HepG2 (cell line): ENCODE measurements around the gene GDE1. TPM values are rescaled to one million over a fixed set of nuclear protein-coding genes. Genes with fewer than 3 reads are reported as not detected.

ENCODE experiments used
- AGO1 ChIP-seq: fragments of 200-400 bp; formaldehyde crosslinking; IDR thresholded peaks from 2 replicates; pipeline ENCODE4 v1.6.1; 2017; ENCODE audit warnings: mild to moderate bottlenecking, low read depth, low read length, moderate library complexity; ENCODE audit not compliant: poor library complexity, severe bottlenecking
- CCDC6 ChIP-seq: sonication (generic); formaldehyde crosslinking; IDR thresholded peaks from 2 replicates; pipeline ENCODE4 v1.8.1; 2022; ENCODE audit warnings: mild to moderate bottlenecking, missing genetic modification reagents, moderate library complexity
- CSRNP2 ChIP-seq: sonication (generic); formaldehyde crosslinking; conservative IDR thresholded peaks from 2 replicates; pipeline ENCODE4 v1.8.0; 2022; ENCODE audit warnings: low read depth, missing genetic modification reagents
- GTF3A ChIP-seq: sonication (generic); formaldehyde crosslinking; conservative IDR thresholded peaks from 2 replicates; pipeline ENCODE4 v1.4.0; 2020; ENCODE audit warnings: mild to moderate bottlenecking, missing genetic modification reagents
- MXD1 ChIP-seq: sonication (generic); formaldehyde crosslinking; IDR thresholded peaks from 2 replicates; pipeline ENCODE4 v1.4.0; 2020; ENCODE audit warnings: mild to moderate bottlenecking, missing genetic modification reagents
- MXD4 ChIP-seq: IDR thresholded peaks from 2 replicates; pipeline ENCODE4 v1.6.1; 2016; ENCODE audit warnings: mild to moderate bottlenecking, missing biosample characterization, missing genetic modification reagents
- NCOR1 ChIP-seq: fragments of 200-600 bp; sonication (generic); IDR thresholded peaks from 2 replicates; pipeline ENCODE4 v1.7.0; 2017; ENCODE audit warnings: antibody characterized with exemption, low read length, borderline replicate concordance
- NFIB ChIP-seq: sonication (generic); formaldehyde crosslinking; IDR thresholded peaks from 2 replicates; pipeline ENCODE4 v1.9.0; 2021; ENCODE audit warnings: missing genetic modification reagents, mild to moderate bottlenecking, borderline replicate concordance
- NKX3-1 ChIP-seq: sonication (generic); formaldehyde crosslinking; IDR thresholded peaks from 2 replicates; pipeline ENCODE4 v1.5.0; 2020; ENCODE audit warnings: missing genetic modification reagents
- POLR2A ChIP-seq, 2 experiments: IDR thresholded peaks; 2 replicates each; pipeline ENCODE4 v1.6.1; 2011; ENCODE audit warnings: low read depth in 2 of 2, low read length in 2 of 2, mild to moderate bottlenecking in 1 of 2, moderate library complexity in 1 of 2; ENCODE audit not compliant: insufficient read depth in 1 of 2
- REST ChIP-seq, 2 experiments: IDR thresholded peaks; 2 replicates each; pipeline ENCODE4 v1.6.1; 2011 to 2012; ENCODE audit warnings: low read length in 2 of 2, borderline replicate concordance in 1 of 2, low read depth in 1 of 2, mild to moderate bottlenecking in 1 of 2, moderate library complexity in 1 of 2
- SATB2 ChIP-seq: sonication (generic); formaldehyde crosslinking; IDR thresholded peaks from 2 replicates; pipeline ENCODE4 v1.5.0; 2020; ENCODE audit warnings: missing genetic modification reagents
- ZBED4 ChIP-seq: sonication (generic); formaldehyde crosslinking; IDR thresholded peaks from 2 replicates; pipeline ENCODE4 v1.4.0; 2020; ENCODE audit warnings: missing genetic modification reagents, borderline replicate concordance
- ZKSCAN5 ChIP-seq: sonication (generic); formaldehyde crosslinking; IDR thresholded peaks from 2 replicates; pipeline ENCODE4 v1.5.1; 2020; ENCODE audit warnings: mild to moderate bottlenecking, missing genetic modification reagents
- ZNF205 ChIP-seq: IDR thresholded peaks from 2 replicates; pipeline ENCODE4 v1.6.1; 2018; ENCODE audit warnings: missing biosample characterization, missing genetic modification reagents
- ZNF326 ChIP-seq: sonication (generic); formaldehyde crosslinking; IDR thresholded peaks from 2 replicates; pipeline ENCODE4 v1.4.0; 2020; ENCODE audit warnings: missing genetic modification reagents, borderline replicate concordance
- ZNF343 ChIP-seq: sonication (generic); formaldehyde crosslinking; IDR thresholded peaks from 2 replicates; pipeline ENCODE4 v1.4.0; 2020; ENCODE audit warnings: mild to moderate bottlenecking, missing genetic modification reagents
- ZNF629 ChIP-seq: sonication (generic); formaldehyde crosslinking; conservative IDR thresholded peaks from 2 replicates; pipeline ENCODE4 v1.5.0; 2020; ENCODE audit warnings: missing genetic modification reagents
- ZNF878 ChIP-seq: sonication (generic); formaldehyde crosslinking; IDR thresholded peaks from 2 replicates; pipeline ENCODE4 v1.8.1; 2023; ENCODE audit warnings: mild to moderate bottlenecking, missing genetic modification reagents, moderate library complexity
- ZSCAN20 ChIP-seq: sonication (generic); formaldehyde crosslinking; IDR thresholded peaks from 2 replicates; pipeline ENCODE4 v1.4.0; 2020; ENCODE audit warnings: missing genetic modification reagents, mild to moderate bottlenecking, borderline replicate concordance
- ZSCAN22 ChIP-seq: sonication (generic); formaldehyde crosslinking; IDR thresholded peaks from 2 replicates; pipeline ENCODE4 v1.4.0; 2020; ENCODE audit warnings: mild to moderate bottlenecking, missing genetic modification reagents
- polyA plus RNA-seq, 8 experiments: library from polyadenylated mRNA; depleted of rRNA in 3 of 8; stranded (reverse) in 7 of 8; unstranded in 1 of 8; fragments of >200 nt; fragmentation: Illumina TruSeq in 4 of 8; extraction: Trizol in 4 of 8; gene quantifications; 2 replicates each; pipeline versions ENCODE4 v1.2.1 to v1.2.3, GENCODE V29; 2011 to 2016; ENCODE audit warnings: low read depth in 4 of 8, missing spikeins in 1 of 8, mixed read lengths in 1 of 8; ENCODE audit not compliant: insufficient read depth in 1 of 8
- total RNA-seq, 5 experiments: library from RNA; depleted of rRNA; stranded (reverse); fragments of >200 nt; fragmentation: Illumina TruSeq; extraction: Trizol; gene quantifications; 2 replicates each; pipeline ENCODE4 v1.2.3, GENCODE V29; 2016; ENCODE audit warnings: low read depth in 1 of 5

GDE1 gene
- total and polyA plus RNA-seq, 2 of the 13 experiments (the other 11 are each of a cell fraction or from before 2014, with no cell fraction given): 35.9 to 59.0 TPM

GRCh38 chr16:19542138-19542821 lies 20.4 kb upstream of the GDE1 start (continued):
- TF ChIP-seq NKX3-1 (CRISPR knock-in tag) (0 out of 2 replicates have a peak, but pooled peaks have one; percentile 2), ZBED4 (peak; percentile 69; the same call in 1 of the 2 replicates), REST (IDR thresholded peaks at IDR 0.05; ENCODE audit: borderline replicate concordance in 1 of 2, low read depth in 1 of 2, low read length in 2 of 2) (no peak), NFIB (no peak), ZNF629 (no peak), CCDC6 (CRISPR knock-in tag) (no peak), NCOR1 (peak; percentile 86; the same call in 1 of the 2 replicates), SATB2 (CRISPR knock-in tag) (peak; percentile 70), ZNF205 (peak; percentile 75; the same call in 1 of the 2 replicates), ZSCAN22 (CRISPR knock-in tag) (0 out of 2 replicates have a peak, but pooled peaks have one; percentile 33), GTF3A (CRISPR knock-in tag) (no peak), ZNF878 (CRISPR knock-in tag) (peak; percentile 72; the same call in 1 of the 2 replicates), POLR2A (IDR thresholded peaks at IDR 0.05; ENCODE audit: insufficient read depth in 1 of 2, low read depth in 2 of 2, low read length in 2 of 2) (no peak), MXD4 (CRISPR knock-in tag) (0 out of 2 replicates have a peak, but pooled peaks have one; percentile 48), ZSCAN20 (CRISPR knock-in tag) (no peak), ZNF326 (CRISPR knock-in tag) (no peak), ZNF343 (no peak), ZKSCAN5 (CRISPR knock-in tag) (no peak), AGO1 (no peak), MXD1 (CRISPR knock-in tag) (no peak), CSRNP2 (CRISPR knock-in tag) (no peak)
